HG02885 (cell line): Measurements from ENCODE around the gene ARAP1.
A peak's percentile ranks its signal among the peaks of the same experiment; 100 is the strongest.

Source experiments
- ATAC-seq: cut with Tn5 transposase; IDR thresholded peaks from one replicate; pipeline ENCODE4 v1.9.1; 2021; ENCODE audit warnings: mild to moderate bottlenecking; ENCODE audit not compliant: unreplicated experiment, poor library complexity

The ARAP1 gene

DNA sequence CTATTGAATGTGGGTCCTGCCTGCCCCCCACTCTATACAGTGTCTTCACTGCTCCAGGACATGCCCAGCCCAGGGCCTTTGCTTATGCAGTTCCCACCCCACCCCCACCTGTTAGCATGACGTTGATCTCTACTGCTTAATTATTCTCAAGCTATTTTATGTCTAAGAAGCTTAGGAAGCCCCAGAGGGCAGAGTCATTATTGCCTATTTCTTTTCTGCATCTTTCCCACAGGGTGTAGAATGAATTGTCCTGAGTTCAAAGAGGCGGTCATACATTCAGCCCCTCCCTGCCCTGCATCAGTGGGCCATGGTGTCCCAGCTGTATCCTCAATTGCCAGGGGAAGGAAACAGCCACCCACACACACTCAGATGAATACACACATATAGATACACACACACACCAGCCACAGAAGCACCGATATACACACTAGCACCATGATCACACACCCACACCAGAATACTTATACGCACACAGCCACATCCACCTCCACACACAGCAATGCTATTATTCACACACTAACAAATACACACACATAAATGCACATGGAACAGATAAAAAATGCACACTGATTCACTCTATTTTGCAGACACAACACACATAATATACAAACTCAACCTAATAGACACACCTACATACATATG is 79.5 kb downstream of the ARAP1 start:
- ATAC-seq = no peak

GRCh38 chr11:72671152-72672099 is 80.8 kb downstream of the ARAP1 start:
- no peak for ATAC-seq

GRCh38 chr11:72670041-72670440 is 82.2 kb downstream of the ARAP1 start:
- no peak for ATAC-seq

DNA sequence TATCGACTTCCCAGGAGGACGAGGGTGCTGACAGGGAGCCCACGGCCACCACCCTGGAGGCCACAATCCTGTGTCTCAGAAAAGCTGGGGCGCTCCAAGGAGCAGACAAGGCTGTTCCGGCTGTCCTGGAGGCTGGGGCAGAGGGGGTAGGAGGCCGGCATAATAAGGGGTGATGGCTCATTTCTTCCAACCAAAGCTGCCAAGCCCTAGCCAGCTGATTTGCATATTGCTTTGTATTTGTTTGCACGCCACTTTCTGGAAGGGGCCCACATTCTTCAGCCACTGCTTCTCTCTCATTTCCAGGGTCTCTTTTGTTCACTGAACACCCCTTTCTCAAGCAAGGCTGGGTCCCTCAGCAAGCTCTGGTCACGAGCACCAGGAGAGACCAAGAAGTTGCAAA is 82.7 kb downstream of the ARAP1 start:
- no peak for ATAC-seq

DNA sequence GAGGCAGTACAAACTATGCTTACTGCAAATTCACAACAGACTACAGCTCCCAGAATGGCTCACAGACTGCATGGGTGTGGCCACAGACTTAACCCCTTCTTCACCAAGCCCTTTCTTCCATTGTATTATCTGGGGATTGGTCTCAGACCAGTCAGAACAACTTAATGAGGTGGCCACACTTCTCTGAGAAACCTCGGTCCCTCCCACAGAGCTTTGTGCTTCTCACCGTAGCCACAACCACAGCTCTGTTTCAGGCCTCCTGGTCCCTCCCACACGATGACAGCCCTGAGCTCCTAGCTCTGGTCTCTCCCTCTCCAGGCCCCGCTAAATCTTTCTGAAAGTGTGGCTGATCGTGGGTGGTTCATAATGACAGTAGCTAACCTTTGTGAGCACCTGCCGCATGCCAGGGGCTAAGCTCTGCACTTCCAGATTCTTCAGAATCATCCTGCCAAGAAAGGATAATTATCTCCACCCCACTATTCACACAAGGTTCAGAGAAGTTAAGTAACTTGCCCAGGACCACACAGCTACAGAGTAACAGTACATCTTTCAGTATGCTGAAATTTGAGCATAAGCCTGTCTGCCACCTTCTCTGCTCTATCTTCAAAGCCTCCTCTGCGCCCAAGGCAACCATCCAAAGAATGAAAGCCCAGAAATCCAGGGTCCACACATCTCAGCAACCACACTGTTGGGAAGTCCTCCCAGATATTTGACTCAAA is 83.4 kb downstream of the ARAP1 start:
- ATAC-seq = peak; percentile 95

GRCh38 chr11:72665911-72666472 is 86.2 kb downstream of the ARAP1 start:
- no peak for ATAC-seq

DNA sequence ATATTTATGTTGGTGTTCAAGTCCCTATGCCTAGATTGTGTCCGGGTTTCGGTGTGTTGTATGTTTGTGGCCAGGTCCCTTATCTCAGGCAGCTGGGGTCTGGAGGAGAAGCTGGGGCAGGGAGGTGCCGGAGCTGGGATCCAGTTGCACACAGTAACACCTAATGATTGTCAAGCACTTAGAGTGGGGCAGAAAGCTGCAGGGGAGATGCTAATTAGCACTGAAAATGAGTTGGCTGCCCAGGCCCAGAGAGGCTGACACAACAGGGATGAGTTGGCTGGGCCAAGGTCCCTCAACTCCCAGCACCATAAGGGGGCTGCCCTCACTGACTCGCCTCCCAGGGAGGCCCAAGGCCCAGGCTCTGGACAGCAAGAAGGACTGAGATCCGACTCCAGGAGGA is 90.2 kb downstream of the ARAP1 start:
- no peak for ATAC-seq

GRCh38 chr11:72661486-72661885 is 90.7 kb downstream of the ARAP1 start:
- no peak for ATAC-seq

GRCh38 chr11:72658989-72659640 is 93.1 kb downstream of the ARAP1 start:
- ATAC-seq = no peak

DNA sequence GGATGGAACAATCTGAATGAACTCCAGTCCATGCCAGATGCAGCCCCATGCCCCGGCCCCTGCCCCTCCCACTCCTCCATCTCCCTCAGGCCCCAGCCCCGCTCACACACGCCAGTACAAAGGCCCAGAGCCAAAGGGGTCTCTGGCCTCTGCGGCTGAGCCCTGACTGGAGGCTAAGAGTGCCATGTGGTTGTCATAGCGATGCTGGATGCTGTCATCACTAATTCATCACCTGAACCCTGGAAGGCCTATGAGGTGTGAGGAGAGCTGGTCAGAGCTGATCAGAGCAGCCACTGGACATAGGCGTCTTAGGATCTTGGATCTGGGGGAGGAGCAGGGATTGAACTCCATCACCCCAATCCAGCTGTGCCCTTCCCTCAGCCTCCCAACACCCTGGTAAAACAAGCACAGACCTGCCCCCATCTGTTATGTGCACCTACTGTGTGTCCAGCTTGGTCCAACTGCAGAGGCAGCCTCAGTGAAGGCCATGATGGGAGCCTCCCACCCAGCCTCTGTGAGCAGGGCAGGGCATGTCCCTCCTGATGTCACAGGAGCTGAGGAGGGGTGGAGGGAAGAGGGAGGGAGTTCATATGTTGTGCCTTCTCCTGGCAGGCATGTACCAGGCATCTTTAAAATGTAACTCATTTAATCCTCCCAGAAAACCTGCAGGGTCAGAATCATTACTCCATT is 94.7 kb downstream of the ARAP1 start:
- ATAC-seq = no peak

GRCh38 chr11:72655896-72656464 is 96.2 kb downstream of the ARAP1 start:
- ATAC-seq = no peak

- ATAC-seq = no peak
Measured at GRCh38 chr11:72655014-72655413, 97.2 kb downstream of the ARAP1 start.

DNA sequence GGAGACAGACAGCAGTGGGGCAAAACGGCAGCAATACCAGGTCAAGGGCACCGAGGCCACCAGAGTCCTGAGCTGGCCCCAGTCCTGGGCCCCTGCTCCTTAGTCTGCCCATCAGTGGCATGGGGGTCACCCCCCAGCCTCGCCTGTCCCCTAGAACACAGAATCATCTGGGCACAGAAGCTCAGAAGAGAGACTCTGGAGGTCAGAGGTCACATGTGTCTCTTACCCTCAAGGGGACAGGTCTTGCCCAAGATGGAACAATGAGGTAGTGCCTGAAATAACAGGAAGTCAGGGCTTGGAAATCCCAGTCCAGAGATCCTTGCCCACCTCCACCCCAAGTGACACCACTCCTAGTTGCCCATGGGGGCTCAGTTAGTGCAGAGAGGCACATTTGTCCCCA is 98.6 kb downstream of the ARAP1 start:
- no peak for ATAC-seq

GRCh38 chr11:72652873-72653630 is 99.2 kb downstream of the ARAP1 start:
- ATAC-seq = no peak

- no peak for ATAC-seq
Measured at GRCh38 chr11:72652133-72652532, 100.1 kb downstream of the ARAP1 start.

DNA sequence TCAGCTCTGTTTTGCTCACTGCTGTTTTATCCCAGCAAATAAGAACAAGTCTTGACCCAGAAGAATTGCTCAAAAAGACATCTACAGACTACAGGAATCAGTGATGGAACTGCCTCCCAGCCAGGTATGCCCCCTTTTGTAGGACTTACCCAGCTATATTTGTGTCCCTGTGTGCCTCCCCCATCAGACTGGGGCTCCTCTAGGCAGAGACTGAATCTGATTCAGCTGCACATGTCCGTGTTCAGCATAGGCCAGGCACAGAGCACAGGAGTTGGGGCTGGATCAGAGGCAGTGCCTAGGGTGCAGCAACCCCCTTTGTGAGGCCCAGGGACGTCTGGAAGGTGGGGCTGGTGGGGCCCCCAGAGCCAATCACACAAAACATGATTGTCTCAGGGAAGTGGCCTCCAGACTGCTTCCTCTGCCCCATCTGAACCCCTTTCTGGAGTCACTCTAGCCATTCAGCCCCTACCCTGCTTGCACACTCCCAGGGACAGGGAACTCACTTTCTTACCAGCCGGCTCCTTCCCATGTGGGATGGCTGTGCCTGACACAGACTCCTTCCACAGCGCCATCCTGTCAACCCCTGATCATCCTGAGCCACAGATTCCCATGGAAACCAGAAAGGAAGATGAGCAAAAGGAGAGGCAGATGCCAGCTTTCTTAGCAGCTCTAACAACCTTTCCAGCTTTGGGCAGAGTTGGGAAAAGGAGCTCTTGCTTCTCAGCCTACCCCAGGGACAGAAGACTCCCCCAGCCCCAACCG is 102.8 kb downstream of the ARAP1 start:
- no peak for ATAC-seq

DNA sequence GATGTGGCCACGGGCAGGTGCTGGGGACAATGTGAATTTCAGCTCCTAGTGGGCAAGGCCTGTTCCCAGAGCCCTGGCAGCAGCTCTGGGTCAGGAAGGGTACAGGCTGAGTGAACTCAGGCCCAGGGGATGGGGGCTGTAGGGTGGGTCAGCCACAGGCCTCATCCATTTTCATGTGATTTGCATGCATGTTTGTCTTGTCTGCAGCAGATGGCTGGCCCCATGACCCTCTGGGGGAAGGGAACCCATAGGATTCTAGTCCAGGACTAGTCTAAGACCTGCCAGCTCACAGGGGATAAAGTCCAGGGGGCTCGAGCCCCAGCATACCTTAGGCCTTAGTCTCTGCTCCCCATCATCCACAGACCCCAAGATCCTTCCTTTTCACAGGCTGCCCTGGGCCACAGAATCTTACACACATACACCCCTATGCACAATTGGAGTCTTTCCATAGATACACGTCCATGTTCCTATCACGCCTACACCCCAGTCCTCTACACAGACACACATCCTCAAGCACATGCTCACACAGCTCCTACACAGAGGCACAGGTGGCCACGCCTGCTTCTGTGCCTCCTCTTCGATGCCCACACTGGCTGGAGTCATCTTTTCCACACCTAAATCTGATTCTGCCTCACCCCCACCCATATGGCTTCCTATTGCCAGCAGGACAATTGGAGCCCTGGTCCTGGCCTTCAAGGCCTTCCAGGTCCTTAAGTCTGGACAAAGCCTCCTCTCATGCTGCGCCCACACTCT is 103.6 kb downstream of the ARAP1 start:
- no peak for ATAC-seq
